Ascending aorta (tissue), 2 donors: ENCODE measurements around the gene TAOK2. TPM values are rescaled to one million over a fixed set of nuclear protein-coding genes. Genes with fewer than 3 reads are reported as not detected.
A peak's percentile ranks its signal among the peaks of the same experiment; 100 is the strongest.

ENCODE experiments used
- DNase-seq, 2 donors: peaks; one replicate each; pipeline ENCODE4 v3.0.0-alpha.2; 2019; ENCODE audit warnings: low spot score in 2 of 2
- H3K27ac ChIP-seq, 2 donors: fragments of 200-600 bp; sonication (generic); one replicate each; pipeline ENCODE4 v1.5.1; 2016 to 2017; ENCODE audit warnings: mild to moderate bottlenecking in 1 of 2
- H3K27me3 ChIP-seq: fragments of 200-600 bp; sonication (generic); one replicate; pipeline ENCODE4 v1.5.1; 2017
- H3K36me3 ChIP-seq, 2 donors: fragments of 200-600 bp; sonication (generic); one replicate each; pipeline ENCODE4 v1.5.1; 2016
- H3K4me1 ChIP-seq, 2 donors: fragments of 200-600 bp; sonication (generic); one replicate each; pipeline ENCODE4 v1.5.1; 2016 to 2017; ENCODE audit warnings: mild to moderate bottlenecking in 1 of 2
- H3K4me3 ChIP-seq, 2 donors: fragments of 200-600 bp; sonication (generic); one replicate each; pipeline ENCODE4 v1.5.1; 2016 to 2017; ENCODE audit warnings: mild to moderate bottlenecking in 1 of 2
- H3K9me3 ChIP-seq, 2 donors: fragments of 200-600 bp; sonication (generic); one replicate each; pipeline ENCODE4 v1.5.1; 2016
- intact Hi-C: fragments of 100-400 bp; cut with DNase I; formaldehyde crosslinking; loops from one replicate; pipeline ENCODE4 v1.15.1; 2023
- total RNA-seq: library from RNA; depleted of rRNA; stranded (reverse); fragments of >200 nt; gene quantifications from one replicate; pipeline ENCODE4 v1.1.0, GENCODE V29; 2016
- TF ChIP-seq, protein P1 (sequence below), 3 experiments: fragments of 200-600 bp in 2 of 3; fragments of 450-650 bp in 1 of 3; sonication (generic) in 2 of 3; IDR thresholded peaks; one replicate each; pipeline ENCODE4 v1.5.1; 2016 to 2019; ENCODE audit warnings: antibody characterized with exemption in 3 of 3, mild to moderate bottlenecking in 1 of 3, moderate library complexity in 1 of 3

Gene TAOK2
- total RNA-seq, 1 donor from 2014 or later = 101 TPM

GRCh38 chr16:29995324-29995910 is 21.7 kb downstream of the TAOK2 start, which contains the start of gene HIRIP3:
Gene HIRIP3 (minus strand): TSS chr16:29995617. CDS start chr16:29995605, 12 bp downstream.
- no peaks in the 10 kb centered on the region for H3K27me3 ChIP-seq
- TF ChIP-seq, protein P1, sequence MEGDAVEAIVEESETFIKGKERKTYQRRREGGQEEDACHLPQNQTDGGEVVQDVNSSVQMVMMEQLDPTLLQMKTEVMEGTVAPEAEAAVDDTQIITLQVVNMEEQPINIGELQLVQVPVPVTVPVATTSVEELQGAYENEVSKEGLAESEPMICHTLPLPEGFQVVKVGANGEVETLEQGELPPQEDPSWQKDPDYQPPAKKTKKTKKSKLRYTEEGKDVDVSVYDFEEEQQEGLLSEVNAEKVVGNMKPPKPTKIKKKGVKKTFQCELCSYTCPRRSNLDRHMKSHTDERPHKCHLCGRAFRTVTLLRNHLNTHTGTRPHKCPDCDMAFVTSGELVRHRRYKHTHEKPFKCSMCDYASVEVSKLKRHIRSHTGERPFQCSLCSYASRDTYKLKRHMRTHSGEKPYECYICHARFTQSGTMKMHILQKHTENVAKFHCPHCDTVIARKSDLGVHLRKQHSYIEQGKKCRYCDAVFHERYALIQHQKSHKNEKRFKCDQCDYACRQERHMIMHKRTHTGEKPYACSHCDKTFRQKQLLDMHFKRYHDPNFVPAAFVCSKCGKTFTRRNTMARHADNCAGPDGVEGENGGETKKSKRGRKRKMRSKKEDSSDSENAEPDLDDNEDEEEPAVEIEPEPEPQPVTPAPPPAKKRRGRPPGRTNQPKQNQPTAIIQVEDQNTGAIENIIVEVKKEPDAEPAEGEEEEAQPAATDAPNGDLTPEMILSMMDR (IDR thresholded peaks at IDR 0.05) = no peak
- H3K36me3 ChIP-seq = peaks cover 25 to 44% of the 10 kb centered on the region in 2 donors
- peak within 1 kb of the TSS; percentile 69 to 77 for H3K4me3 ChIP-seq
- intact Hi-C loops = loop anchor here (5.0 kb wide), 3 partner anchors 57 to 188 kb away; partner anchors contain the start of genes MAZ and MVP
- H3K27ac ChIP-seq = peak within 1 kb of the TSS; percentile 84 to 91
- H3K4me1 ChIP-seq = peaks cover 4 to 15% of the 10 kb centered on the region in 2 donors
- peak in 1 of 2 donors; percentile 92 for DNase-seq
- H3K9me3 ChIP-seq = no peaks in the 10 kb centered on the region

GRCh38 chr16:29995911-29996765 is 22.5 kb downstream of the TAOK2 start, which contains the start of gene INO80E:
Gene INO80E (plus strand): TSS chr16:29996241. CDS start chr16:29996311, 70 bp downstream.
- Histone ChIP-seq H3K4me1 (peaks cover 4 to 15% of the 10 kb centered on the region in 2 donors), H3K27me3 (no peaks in the 10 kb centered on the region), H3K27ac (peak within 1 kb of the TSS; percentile 84 to 91), H3K4me3 (peak within 1 kb of the TSS; percentile 69 to 77), H3K9me3 (no peaks in the 10 kb centered on the region), H3K36me3 (peaks cover 24 to 42% of the 10 kb centered on the region in 2 donors)
- TF ChIP-seq, protein P1 (IDR thresholded peaks at IDR 0.05) = no peak
- intact Hi-C loops = loop anchor here (1.0 to 5.0 kb wide), 5 partner anchors 23 to 189 kb away; partner anchors contain the start of genes MAZ, MVP, TAOK2 and TMEM219
- peak; percentile 91 to 99 for DNase-seq

DNA sequence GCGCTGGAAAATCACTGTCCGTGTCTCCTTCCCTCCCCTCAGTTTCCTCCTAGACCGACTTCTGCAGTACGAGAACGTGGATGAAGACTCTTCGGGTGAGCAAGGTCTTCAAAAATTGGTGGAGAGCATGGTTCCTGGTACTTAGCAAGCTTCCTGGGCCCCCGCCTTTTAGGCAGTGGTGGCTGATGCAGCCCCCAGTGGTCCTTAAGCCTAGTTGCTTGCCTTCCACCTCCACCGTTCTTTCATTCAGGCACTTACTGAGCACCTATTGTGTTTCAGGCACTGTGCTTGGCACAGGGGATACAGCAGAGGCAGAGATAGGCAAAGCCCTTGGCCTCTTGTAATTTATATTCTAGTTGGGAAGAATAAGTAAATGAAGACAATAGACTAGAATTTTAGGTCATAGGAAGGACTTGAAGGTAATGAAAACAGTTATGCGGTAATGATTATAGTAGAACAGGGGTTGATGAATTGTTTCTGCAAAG is 23.1 kb downstream of the TAOK2 start:
- H3K36me3 ChIP-seq = peaks cover 25 to 40% of the 10 kb centered on the region in 2 donors
- no peak for DNase-seq
- intact Hi-C loops = loop anchor here (1.0 to 5.0 kb wide), 5 partner anchors 24 to 190 kb away; partner anchors contain the start of genes MAZ, MVP, TAOK2 and TMEM219
- H3K9me3 ChIP-seq = no peaks in the 10 kb centered on the region
- H3K27me3 ChIP-seq = no peaks in the 10 kb centered on the region
- peak overlapping the region; percentile 69 to 77 for H3K4me3 ChIP-seq
- TF ChIP-seq, protein P1 (IDR thresholded peaks at IDR 0.05) = no peak
- H3K4me1 ChIP-seq = peaks cover 4 to 15% of the 10 kb centered on the region in 2 donors
- peak overlapping the region; percentile 84 to 91 for H3K27ac ChIP-seq

GRCh38 chr16:29999605-30000004 is 25.9 kb downstream of the TAOK2 start:
- H3K36me3 ChIP-seq = peaks cover 20 to 26% of the 10 kb centered on the region in 2 donors

More at GRCh38 chr16:29999605-30000004, 25.9 kb downstream of the TAOK2 start:
- no peak overlapping the region for H3K27ac ChIP-seq
- H3K9me3 ChIP-seq = no peaks in the 10 kb centered on the region
- H3K27me3 ChIP-seq = no peaks in the 10 kb centered on the region
- no peak overlapping the region for H3K4me3 ChIP-seq
- no peak for DNase-seq
- TF ChIP-seq, protein P1 (IDR thresholded peaks at IDR 0.05) = no peak
- peaks cover 4 to 12% of the 10 kb centered on the region in 2 donors for H3K4me1 ChIP-seq
- intact Hi-C loops = loop anchor here (5.0 kb wide), 3 partner anchors 53 to 192 kb away; partner anchors contain the start of genes MAZ and MVP
